Mononuclear cell (primary cell): Measurements from ENCODE around the gene ZSCAN20. TPM values are rescaled to one million over a fixed set of nuclear protein-coding genes. Genes with fewer than 3 reads are reported as not detected.

Experiments
- H3K27me3 ChIP-seq: 2 replicates; pipeline ENCODE4 v1.6.0; 2011; ENCODE audit warnings: low read length, control low read depth; ENCODE audit not compliant: insufficient read depth
- H3K4me1 ChIP-seq: 2 replicates; pipeline ENCODE4 v1.5.1; 2011; ENCODE audit warnings: mild to moderate bottlenecking, low read length, control low read depth; ENCODE audit not compliant: insufficient read depth
- H3K4me3 ChIP-seq: 2 replicates; pipeline ENCODE4 v1.5.1; 2011; ENCODE audit warnings: mild to moderate bottlenecking, low read length, moderate library complexity
- H3K9me3 ChIP-seq: 2 replicates; pipeline ENCODE4 v1.5.1; 2011; ENCODE audit warnings: low read depth, mild to moderate bottlenecking, control low read depth, low read length
- total RNA-seq: library from RNA; depleted of rRNA; stranded (reverse); fragments of >200 nt; gene quantifications from one replicate; pipeline ENCODE4 v1.2.3, GENCODE V29; 2012

ZSCAN20 gene
- total RNA-seq, result 0.10 TPM

GRCh38 chr1:33472269-33472980 is at the start of gene ZSCAN20:
ZSCAN20 (plus strand) TSS chr1:33472645; CDS start chr1:33479289, 6,644 bp downstream.
- H3K27me3 ChIP-seq, result no peaks in the 10 kb centered on the region
- peaks cover 19% of the 10 kb centered on the region for H3K4me1 ChIP-seq
- H3K4me3 ChIP-seq, result peak within 1 kb of the TSS; percentile 47
- no peaks in the 10 kb centered on the region for H3K9me3 ChIP-seq

DNA sequence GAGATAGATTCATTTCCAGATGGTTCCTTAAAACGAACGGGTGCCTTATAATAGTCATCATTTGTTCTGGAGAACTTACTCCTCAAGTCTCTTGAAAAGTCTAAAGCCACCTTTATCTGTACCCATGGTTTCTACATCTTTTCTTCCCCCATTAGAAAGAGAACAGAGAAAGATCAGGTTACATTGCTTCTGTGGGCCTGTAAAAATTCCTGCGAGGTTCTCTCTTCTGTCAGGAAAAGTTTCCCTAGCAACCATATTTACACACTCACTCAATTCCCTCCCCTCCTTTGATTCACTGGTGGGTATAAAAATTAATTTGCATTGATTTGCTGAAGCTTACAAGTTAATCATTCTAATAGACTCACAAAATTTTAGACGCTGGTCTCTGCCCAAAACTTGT is 48.2 kb upstream of the ZSCAN20 start:
- no peaks in the 10 kb centered on the region for H3K9me3 ChIP-seq
- peaks cover 5% of the 10 kb centered on the region for H3K27me3 ChIP-seq
- no peak overlapping the region for H3K4me3 ChIP-seq
- H3K4me1 ChIP-seq, result peaks cover 16% of the 10 kb centered on the region

GRCh38 chr1:33424610-33425009 is 47.8 kb upstream of the ZSCAN20 start:
- Histone ChIP-seq H3K27me3 (peaks cover 9% of the 10 kb centered on the region), H3K4me1 (peaks cover 18% of the 10 kb centered on the region), H3K4me3 (no peak overlapping the region), H3K9me3 (no peaks in the 10 kb centered on the region)

- no peak overlapping the region for H3K4me3 ChIP-seq
Measured at GRCh38 chr1:33425900-33426299, 46.5 kb upstream of the ZSCAN20 start.

DNA sequence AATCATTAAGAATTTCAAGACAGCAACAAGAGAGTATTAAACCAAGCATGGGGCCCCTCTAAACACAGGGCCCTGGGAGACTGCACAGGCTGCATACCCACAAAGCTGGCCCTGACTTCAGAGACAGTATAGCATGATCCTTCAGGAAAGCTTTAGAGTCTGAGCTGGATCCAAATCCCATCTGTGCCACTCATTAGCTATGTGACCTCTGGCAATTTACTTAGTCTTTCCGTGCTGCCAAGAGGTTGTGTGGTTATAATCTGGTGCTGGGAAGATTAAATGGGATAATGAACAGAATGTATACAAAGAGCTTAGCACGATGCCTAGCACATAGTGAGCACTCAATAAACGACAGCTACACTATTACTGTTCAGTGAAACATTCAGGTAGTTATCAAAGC is 45.5 kb upstream of the ZSCAN20 start:
- Histone ChIP-seq H3K4me3 (no peak overlapping the region), H3K9me3 (no peaks in the 10 kb centered on the region), H3K4me1 (peaks cover 17% of the 10 kb centered on the region), H3K27me3 (peaks cover 16% of the 10 kb centered on the region)

More at GRCh38 chr1:33425900-33426299, 46.5 kb upstream of the ZSCAN20 start:
- Histone ChIP-seq H3K4me1 (peaks cover 23% of the 10 kb centered on the region), H3K27me3 (peaks cover 16% of the 10 kb centered on the region), H3K9me3 (no peaks in the 10 kb centered on the region)

DNA sequence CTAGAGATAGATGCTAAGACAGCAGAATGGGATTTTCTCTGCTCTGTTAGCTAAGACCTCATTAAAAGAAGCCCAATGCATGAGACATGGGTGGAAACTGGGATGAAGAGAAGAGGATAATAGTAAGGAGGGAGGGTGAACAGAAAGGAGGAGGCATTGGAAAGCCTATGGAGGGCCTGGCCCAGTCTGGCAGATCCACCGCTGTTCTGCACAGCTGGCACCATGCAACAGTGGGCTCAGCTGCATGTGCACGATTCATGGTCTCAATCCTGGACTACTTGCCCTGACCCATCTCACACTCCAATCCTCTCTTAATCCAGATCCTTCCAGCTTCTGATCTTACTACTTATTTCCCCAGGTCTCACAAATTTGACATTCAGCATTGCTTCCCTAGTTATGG is 43.8 kb upstream of the ZSCAN20 start:
- H3K4me3 ChIP-seq, result no peak overlapping the region
- peaks cover 26% of the 10 kb centered on the region for H3K4me1 ChIP-seq
- H3K9me3 ChIP-seq, result no peaks in the 10 kb centered on the region
- peaks cover 16% of the 10 kb centered on the region for H3K27me3 ChIP-seq

DNA sequence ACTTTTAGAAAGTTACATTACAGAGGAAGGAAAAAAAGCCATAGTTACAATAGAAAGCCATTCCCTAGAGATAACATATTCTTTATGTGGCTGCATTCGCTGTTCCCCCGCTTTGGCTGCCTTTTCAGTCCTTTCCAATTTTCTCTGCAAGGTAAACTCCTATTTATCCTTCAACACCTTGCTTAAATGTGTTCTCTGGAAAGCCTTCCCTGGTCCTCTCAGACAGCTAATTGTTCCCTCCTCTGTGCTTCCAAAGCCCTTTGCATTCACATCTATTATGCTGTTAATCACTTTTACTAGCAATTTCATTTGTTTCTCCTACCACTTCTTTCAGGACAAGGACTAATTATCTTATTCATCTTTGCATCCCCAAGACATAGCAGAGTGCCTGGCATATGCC is 43.1 kb upstream of the ZSCAN20 start:
- Histone ChIP-seq H3K4me1 (peaks cover 33% of the 10 kb centered on the region), H3K27me3 (peaks cover 16% of the 10 kb centered on the region)

GRCh38 chr1:33429856-33430691 is 42.4 kb upstream of the ZSCAN20 start:
- peaks cover 36% of the 10 kb centered on the region for H3K4me1 ChIP-seq
- H3K9me3 ChIP-seq, result no peaks in the 10 kb centered on the region
- H3K27me3 ChIP-seq, result peaks cover 16% of the 10 kb centered on the region
- H3K4me3 ChIP-seq, result peak overlapping the region; percentile 46

More for the DNA sequence above, 43.1 kb upstream of the ZSCAN20 start:
- Histone ChIP-seq H3K4me3 (no peak overlapping the region), H3K9me3 (no peaks in the 10 kb centered on the region)

DNA sequence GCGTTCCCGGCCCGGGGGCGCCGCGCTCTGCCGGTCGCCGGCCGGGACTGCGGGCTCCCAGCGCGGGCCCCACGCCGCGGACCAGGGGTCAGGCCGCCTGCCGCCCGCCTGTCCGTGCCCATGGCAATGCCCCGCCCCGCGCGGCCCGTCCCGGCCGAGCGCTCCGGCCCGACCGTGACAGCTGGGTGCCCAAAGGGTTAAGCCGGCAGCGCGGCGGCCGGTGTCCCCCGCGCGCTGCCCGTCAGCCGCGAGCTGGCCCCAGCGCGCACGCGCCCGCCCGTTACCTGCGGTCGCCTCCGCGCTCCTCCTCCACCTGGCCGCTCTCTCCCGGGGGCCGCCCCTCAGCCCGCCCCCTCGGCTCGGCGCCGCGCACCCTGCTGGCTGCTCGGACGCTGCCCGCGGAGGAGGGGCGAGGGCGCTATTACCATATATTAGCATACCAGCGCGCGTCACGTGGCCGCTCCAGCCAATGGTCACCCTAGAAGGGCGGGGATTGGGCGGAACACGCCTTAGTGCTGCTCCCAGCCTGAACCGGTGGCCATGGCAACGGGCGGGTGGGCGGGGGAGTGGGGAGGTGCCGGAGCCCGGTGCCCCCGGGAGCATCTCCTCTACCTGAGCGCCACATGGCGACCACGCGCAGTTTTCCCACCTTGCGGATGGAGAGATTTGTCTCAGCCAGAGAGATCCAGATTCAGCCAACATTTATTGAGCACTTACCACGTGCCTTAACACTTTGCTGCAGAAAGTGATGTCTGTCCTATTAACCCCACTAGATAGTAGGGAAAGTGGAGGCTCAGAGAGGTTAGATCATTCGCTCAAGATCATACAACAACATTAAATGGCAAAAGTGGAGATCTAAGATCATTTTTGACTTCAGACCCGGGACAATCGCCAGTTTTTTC is 41.5 kb upstream of the ZSCAN20 start, which contains the start of gene PHC2:
TSS of gene PHC2 (minus strand) at position 404 of the 902 bp plus-strand sequence. CDS start 55,556 bp downstream, outside the sequence.
- H3K27me3 ChIP-seq, result peaks cover 16% of the 10 kb centered on the region
- peak within 1 kb of the TSS; percentile 46 for H3K4me3 ChIP-seq
- H3K9me3 ChIP-seq, result no peaks in the 10 kb centered on the region
- H3K4me1 ChIP-seq, result peaks cover 36% of the 10 kb centered on the region

DNA sequence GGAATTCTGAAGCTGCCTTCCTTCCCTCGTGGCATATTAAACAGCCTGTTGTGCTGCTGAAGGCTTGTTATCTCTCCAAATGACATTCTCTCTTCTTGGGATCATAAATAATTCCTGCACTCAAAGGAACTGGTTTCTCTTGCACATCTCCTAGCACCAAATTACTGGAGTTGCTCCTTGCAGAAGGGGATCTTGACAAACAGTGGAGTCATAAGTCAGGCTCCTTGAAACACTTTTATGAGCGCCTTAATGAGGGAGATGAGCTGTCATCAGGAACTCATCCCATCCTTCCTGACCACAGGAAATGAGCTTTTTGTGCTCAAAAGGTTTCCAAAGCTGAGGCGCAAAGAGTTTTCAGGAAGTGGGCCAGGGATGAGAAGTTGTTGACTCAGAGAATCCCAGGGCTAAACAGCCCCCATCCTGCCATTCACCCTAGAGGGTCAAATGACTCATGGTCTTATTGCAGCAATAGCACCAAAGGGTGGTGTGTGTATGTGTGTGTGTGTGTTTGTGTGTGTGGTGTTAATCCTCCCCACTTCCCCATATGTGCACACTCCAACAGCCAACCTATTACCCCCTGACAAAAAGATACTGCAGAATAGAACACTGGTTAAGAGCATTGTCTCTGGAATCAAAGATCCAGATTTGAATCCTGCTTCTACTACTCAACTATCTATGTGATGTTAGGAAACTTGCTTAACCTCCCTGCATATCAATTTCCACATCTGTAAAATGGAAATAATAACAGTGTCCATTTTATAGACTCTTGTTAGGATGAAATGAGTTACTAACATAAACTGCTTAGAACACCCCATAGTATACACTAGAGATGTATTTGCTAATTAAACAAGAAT is 38.7 kb upstream of the ZSCAN20 start:
- Histone ChIP-seq H3K27me3 (peaks cover 14% of the 10 kb centered on the region), H3K4me3 (no peak overlapping the region)

DNA sequence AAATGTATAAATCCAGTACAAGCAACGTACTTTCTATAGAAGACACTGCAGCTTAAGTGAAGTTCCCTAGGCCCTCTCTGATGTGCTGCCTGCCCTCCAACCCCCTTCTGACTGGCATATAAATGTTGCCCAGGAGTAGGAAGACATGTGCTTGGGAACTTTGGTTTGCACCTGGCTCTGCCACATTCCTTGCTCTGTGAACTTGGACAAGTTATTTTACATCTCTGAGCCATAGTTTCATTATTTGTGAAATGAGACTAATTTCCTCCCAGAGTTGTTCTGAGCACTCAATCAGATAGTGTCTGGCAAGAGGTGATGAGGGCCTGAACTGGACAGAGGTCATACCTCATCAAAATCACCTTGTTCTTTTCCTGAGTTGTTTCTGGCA is 38.1 kb upstream of the ZSCAN20 start:
- Histone ChIP-seq H3K27me3 (peaks cover 10% of the 10 kb centered on the region), H3K4me1 (peaks cover 36% of the 10 kb centered on the region), H3K9me3 (no peaks in the 10 kb centered on the region), H3K4me3 (no peak overlapping the region)

More for the DNA sequence above, 38.7 kb upstream of the ZSCAN20 start:
- H3K9me3 ChIP-seq, result no peaks in the 10 kb centered on the region
- peaks cover 36% of the 10 kb centered on the region for H3K4me1 ChIP-seq

DNA sequence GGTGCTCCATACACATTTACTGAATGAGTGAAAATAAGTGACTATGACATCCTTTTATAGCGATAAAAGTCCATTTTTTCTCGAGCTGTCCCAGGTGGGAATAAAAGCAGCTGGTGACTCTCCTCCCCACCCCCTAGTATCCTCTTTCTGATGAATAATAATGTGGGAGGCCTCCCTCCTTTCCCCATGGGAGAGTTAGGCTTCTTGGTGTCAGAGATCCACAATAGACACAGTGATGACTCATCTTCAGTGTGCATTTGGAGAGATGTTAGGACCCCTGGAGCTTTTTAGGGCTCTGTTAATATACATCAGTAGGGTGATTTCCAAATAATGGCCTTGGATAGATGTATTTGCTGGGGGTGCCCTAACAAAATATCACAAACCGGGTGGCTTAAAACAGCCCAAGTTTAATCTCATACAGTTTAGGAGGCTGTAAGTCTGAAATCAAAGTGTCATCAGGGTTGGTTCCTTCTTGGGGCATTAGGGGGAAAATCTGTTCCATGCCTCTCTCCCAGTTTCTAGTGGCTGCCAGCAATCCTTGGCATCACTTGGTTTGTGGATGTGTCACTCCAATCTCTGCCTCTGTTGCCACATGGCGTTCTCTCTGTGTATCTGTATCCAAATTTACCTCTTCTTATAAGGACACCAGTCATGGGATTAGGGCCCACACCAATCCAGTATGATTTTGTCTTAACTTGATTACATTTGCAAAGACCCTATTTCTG is 37.2 kb upstream of the ZSCAN20 start:
- Histone ChIP-seq H3K9me3 (no peaks in the 10 kb centered on the region), H3K4me1 (peaks cover 27% of the 10 kb centered on the region), H3K4me3 (no peak overlapping the region), H3K27me3 (peaks cover under 1% of the 10 kb centered on the region)

GRCh38 chr1:33436557-33437285 is 35.7 kb upstream of the ZSCAN20 start:
- H3K27me3 ChIP-seq, result no peaks in the 10 kb centered on the region
- H3K4me1 ChIP-seq, result peaks cover 31% of the 10 kb centered on the region
- H3K4me3 ChIP-seq, result no peak overlapping the region
- no peaks in the 10 kb centered on the region for H3K9me3 ChIP-seq
